Hepatic stellate cell (primary cell): Measurements from ENCODE around the gene RASA3.
"Not testable (repeated sequence)": the region's sequence is repeated elsewhere in the genome, so short reads cannot be mapped to it uniquely, and the experiment has no call there.

ENCODE experiments used
- DNase-seq: peaks from one replicate; pipeline ENCODE4 v3.0.0; 2011; ENCODE audit warnings: low spot score

The RASA3 gene

GRCh38 chr13:114101358-114102130, 30.9 kb downstream of the RASA3 start:
- DNase-seq: no peak

GRCh38 chr13:114100446-114101357, 31.7 kb downstream of the RASA3 start:
- DNase-seq: no peak

GRCh38 chr13:114099918-114100445, 32.4 kb downstream of the RASA3 start:
- peak; percentile 55 for DNase-seq

GRCh38 chr13:114099191-114099590, 33.2 kb downstream of the RASA3 start:
- peak; percentile 99 for DNase-seq

DNA sequence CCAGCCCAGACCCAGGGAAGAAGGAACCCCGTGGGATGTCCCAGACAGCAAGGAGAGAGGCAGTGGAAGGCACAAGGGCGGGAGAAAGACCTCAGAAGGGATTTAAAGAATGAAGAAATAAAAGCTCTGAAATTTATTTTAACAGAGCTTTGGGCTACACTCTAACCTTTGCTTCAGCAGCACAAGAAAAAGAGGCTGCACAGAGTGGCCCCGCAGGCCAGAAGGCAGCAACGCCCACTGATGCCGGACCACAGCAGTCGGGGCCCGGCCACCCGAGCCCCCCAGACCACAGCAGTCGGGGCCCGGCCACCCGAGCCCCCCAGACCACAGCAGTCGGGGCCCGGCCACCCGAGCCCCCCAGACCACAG, 33.8 kb downstream of the RASA3 start:
- not testable (repeated sequence) for DNase-seq

GRCh38 chr13:114097893-114098688, 34.3 kb downstream of the RASA3 start:
- DNase-seq: no peak

DNA sequence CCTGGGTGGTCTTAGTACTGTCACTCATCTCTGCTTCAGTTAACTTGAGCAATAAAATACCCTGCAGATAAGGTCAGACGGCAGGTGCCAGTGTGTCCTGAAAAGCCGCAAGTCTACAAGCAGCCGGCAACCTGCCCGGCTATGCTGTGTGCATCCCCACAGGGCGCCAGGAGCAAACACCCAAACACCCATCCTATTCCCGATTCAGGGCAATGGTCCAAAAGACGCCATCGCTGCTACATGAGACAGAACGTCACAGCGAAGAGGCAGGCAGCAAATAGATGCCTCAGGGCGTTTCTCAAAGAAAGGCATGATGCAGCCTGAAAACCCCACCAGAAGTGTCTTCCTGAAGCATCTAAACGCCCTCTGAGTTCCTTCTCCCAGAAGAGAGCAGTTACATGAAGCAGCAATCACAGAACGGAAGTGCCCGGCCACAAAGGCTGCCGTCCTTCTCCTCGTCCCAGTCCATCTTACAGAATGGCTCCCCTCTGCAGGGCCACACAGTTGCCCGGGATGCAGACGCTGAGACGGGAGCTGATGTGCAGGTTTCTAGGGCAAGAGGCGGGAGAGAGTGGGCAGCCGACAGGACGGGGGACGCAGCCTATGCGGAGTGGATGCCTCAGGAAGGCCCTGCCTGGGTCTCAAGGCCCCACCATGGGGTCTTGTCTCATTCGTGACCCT, 35.1 kb downstream of the RASA3 start:
- no peak for DNase-seq

GRCh38 chr13:114096811-114097211, 35.6 kb downstream of the RASA3 start:
- DNase-seq: no peak

- no peak for DNase-seq
Observed at GRCh38 chr13:114096031-114096485, 36.4 kb downstream of the RASA3 start.

DNA sequence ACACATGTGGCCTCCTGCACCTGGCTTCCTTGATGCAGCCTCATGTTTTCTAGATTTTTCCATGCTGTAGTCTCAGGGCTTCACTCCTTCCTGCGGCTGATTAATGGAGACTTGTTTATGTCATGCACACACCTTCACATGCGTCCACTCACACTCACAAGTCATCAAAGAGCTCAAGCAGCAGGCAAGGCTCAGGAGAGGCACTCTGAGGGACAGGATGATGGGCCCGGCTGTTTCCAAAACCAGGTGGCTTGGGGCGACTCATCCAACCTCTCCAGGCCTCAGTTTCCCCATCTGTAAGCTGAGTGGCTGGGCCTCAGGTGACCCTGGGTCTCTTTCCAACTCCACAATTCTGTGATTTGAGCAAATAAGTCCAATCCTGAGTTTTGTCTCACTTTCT, 36.9 kb downstream of the RASA3 start:
- no peak for DNase-seq

DNA sequence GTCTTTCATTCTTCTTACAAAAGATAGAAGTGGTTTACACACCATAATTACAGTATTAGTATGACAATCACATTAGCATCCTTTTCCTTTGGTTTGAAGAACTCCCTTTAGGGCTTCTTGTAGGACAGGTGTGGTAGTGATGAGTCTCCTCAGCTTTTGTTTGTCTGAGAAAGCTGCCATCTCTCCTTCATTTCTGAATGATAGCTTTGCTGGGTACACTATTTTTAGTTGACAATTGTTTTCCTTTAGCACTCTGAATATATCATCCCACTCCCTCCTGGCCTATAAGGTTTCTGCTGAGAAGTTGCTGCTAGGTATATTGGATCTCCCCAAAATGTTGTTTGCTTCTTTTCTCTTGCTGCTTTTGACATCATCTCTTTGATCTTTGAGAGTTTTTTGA, 39.3 kb downstream of the RASA3 start:
- DNase-seq: no peak

- DNase-seq: no peak
Observed at GRCh38 chr13:114092468-114092867, 40.0 kb downstream of the RASA3 start.

- no peak for DNase-seq
Observed at GRCh38 chr13:114090476-114090875, 41.9 kb downstream of the RASA3 start.

DNA sequence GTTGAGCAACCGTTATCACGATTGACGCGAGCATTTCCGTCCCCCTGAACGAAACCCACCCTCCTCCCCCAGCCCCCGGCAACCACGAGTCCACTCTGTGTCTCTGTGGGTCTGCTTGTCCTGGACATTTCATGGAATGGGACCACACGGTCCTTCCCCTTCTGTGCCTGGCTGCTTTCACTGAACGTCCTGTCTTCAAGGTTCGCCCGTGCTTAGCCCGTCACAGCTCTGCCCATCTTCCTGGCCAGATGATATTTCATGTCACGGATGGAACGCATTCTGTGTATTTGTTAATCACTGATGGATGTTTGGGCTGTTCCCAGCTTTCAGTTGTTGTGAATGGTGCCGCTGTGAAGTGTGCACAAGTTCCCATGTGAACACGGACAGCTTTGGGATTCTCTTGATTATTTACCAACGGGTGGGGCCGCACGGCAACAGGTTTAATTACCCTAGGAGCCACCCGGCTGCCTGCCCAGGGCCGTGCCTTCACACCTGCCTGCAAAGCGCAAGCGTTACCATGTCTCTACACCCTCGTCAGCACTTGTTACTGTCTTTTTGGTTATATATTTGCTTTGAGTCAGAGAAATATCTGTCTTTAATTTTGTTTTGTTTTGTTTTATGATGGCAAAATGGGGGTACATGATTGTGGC, 42.5 kb downstream of the RASA3 start:
- no peak for DNase-seq

DNA sequence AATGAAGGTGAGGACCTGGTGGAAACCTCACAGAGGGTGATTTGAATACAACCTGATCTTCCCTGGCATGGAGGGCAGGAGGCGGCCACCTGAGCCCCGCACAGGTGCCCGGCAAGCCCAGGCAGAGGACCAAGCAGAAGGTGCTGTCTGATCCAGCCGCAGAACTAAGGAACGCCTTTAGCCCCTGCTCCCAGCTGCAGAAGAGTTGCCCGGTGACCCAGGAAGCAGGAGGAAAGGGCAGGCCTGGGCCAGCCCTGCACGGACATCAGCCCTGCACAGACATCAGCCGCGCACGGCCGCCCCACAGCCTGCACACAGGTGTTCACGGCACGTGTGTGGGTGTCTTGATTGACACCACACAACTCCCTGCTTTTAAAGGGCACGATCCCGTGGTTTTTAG, 43.1 kb downstream of the RASA3 start:
- no peak for DNase-seq

DNA sequence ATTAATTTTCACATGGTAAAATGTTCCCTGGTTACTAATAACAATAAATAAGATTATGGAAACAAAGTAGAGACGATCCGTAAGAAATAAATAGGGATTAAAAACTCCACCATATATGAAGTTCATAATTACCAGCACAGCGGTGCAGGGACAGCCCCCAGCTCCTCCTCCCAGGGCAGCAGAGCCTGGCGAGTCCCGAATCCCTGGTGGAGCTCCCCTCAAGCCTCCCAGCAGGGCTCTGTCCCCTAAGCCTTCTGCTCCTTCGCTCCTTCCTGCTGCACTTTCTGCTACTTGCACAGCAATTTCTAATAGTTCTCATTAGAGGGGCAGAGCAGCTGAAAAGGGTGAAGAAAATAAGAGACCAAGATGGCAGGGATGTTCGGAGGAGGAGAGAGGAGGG, 43.6 kb downstream of the RASA3 start:
- no peak for DNase-seq

DNA sequence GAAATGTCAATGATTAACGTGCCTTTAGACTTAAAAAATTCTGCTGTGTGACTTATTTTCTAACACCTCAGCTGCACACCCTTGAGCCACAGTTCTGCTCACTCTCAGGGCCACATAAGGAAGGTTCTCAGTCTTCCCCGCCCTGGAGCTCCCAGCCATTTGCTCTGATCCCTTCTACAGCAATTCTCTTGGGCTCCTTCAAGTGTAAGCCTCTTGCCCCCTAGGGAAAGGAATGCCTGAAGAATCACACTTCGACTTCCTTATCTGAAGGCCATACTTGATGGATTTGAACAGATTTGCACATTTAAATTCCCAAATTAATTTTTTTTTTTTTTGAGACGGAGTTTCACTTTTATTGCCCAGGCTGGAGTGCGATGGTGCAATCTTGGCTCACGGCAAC, 44.2 kb downstream of the RASA3 start:
- DNase-seq: no peak

DNA sequence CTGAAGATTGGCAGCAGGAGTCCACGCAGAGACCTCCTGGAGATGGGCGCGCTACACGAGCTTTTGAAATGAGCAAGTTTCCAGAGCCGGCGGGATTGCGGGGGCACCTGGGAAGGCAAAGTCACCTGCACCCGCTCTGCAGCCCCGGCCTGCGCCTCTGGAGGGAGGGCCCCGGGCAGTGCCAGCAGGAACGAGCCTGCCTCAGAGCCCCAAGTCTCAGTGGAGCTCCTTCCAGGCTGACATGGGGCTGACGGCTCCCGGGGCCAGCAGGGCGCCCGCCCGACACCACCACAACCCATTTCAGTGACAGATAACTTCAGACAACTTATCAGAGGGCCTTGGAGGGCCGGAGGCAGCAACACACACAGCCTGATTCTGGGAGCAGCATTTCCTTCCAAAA, 45.0 kb downstream of the RASA3 start:
- no peak for DNase-seq

DNA sequence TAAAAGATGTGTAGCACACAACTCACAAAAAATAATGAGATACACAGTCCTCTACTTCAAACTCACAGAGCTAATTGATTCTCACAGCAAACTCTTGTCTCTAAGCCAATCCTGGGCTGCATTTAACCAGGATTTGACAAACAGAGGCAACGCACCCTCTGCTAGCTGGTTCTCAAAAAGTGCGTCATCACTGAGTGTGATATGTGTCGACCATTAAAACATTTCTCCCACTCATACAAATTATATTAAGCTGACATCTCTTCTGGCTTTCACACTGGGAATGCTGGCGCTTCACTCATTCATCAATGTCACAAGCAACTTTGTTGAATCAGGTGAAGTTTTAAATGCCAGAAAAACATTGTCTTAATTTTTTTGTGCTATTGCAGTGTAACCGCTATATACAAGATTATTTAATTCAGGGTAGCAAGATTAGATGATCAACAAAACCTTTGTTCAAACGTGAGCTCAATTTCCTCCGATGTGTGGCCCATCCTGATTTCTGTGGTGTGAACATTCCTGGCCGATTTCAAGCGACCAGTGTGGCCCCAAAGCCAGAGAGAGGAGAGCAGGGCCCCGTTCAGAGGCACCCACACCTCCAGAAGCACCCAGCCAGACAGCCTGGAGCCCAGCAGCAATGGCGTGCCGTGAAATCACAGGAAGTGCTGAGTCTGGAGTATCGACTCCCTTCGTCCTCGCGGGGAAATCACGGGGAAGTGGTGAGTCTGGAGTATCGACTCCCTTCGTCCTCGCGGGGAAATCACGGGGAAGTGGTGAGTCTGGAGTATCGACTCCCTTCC, 49.4 kb downstream of the RASA3 start:
- no peak for DNase-seq
